NCI-H146 (cell line): ENCODE data around the gene POLR3B.
"Not testable (repeated sequence)": the region's sequence is repeated elsewhere in the genome, so short reads cannot be mapped to it uniquely, and the experiment has no call there.

Experiments used
- DNase-seq: peaks from one replicate; lab custom pipeline; 2025; lab: John Stamatoyannopoulos, UW

POLR3B gene

GRCh38 chr12:106342397-106343213 is 14.9 kb upstream of the POLR3B start:
- DNase-seq: no peak

GRCh38 chr12:106343214-106343528 is 14.4 kb upstream of the POLR3B start:
- DNase-seq: no peak

- DNase-seq: no peak
These were observed 13.4 kb upstream of the POLR3B start for GRCh38 chr12:106344131-106344530.

GRCh38 chr12:106345746-106346145 is 11.8 kb upstream of the POLR3B start:
- peak; percentile 70 for DNase-seq

GRCh38 chr12:106348411-106348810 is 9.1 kb upstream of the POLR3B start:
- no peak for DNase-seq

GRCh38 chr12:106353175-106353574 is 4.4 kb upstream of the POLR3B start:
- no peak for DNase-seq

GRCh38 chr12:106358396-106359241 is 1.1 kb downstream of the POLR3B start:
- no peak for DNase-seq

GRCh38 chr12:106359646-106360399 is 2.3 kb downstream of the POLR3B start:
- DNase-seq: no peak

- DNase-seq: no peak
These were observed 2.9 kb downstream of the POLR3B start for GRCh38 chr12:106360400-106360994.

GRCh38 chr12:106362971-106363370 is 5.4 kb downstream of the POLR3B start:
- DNase-seq: no peak

GRCh38 chr12:106364261-106364660 is 6.7 kb downstream of the POLR3B start:
- no peak for DNase-seq

- DNase-seq: no peak
These were observed 12.2 kb downstream of the POLR3B start for GRCh38 chr12:106369624-106370346.

GRCh38 chr12:106378788-106379187 is 21.2 kb downstream of the POLR3B start:
- no peak for DNase-seq

- no peak for DNase-seq
These were observed 23.4 kb downstream of the POLR3B start for GRCh38 chr12:106380954-106381353.

- not testable (repeated sequence) for DNase-seq
These were observed 24.3 kb downstream of the POLR3B start for GRCh38 chr12:106381866-106382265.

GRCh38 chr12:106386813-106387535 is 29.4 kb downstream of the POLR3B start:
- no peak for DNase-seq

- peak; percentile 37 for DNase-seq
These were observed 30.4 kb downstream of the POLR3B start for GRCh38 chr12:106387848-106388377.

- DNase-seq: no peak
These were observed 31.6 kb downstream of the POLR3B start for GRCh38 chr12:106389151-106389550.

- DNase-seq: peak; percentile 1
These were observed 35.2 kb downstream of the POLR3B start for GRCh38 chr12:106392759-106393158.

GRCh38 chr12:106409878-106410277 is 52.3 kb downstream of the POLR3B start:
- no peak for DNase-seq
